H1 (cell line): Measurements from ENCODE around the gene UGGT2. TPM values are rescaled to one million over a fixed set of nuclear protein-coding genes. Genes with fewer than 3 reads are reported as not detected.

Experiments used
- CTCF ChIA-PET: fragments of 300-600 bp; sonication (Branson Sonifier 250); formaldehyde crosslinking; loops from one replicate; lab custom pipeline; 2021; ENCODE audit not compliant: partially characterized antibody; lab: Charles Lee
- POLR2A ChIA-PET: fragments of 300-600 bp; sonication (Branson Sonifier 250); formaldehyde crosslinking; loops from one replicate; lab custom pipeline; 2021; ENCODE audit warnings: inconsistent platforms; ENCODE audit not compliant: partially characterized antibody; lab: Charles Lee
- DNase-seq, 2 experiments: peaks; one replicate each; pipeline versions ENCODE4 v3.0.0 to v3.0.0-alpha.2; 2010 to 2022; ENCODE audit warnings: low spot score in 2 of 2, low read depth in 1 of 2, mixed read lengths in 1 of 2
- FAIRE-seq: peaks from 2 replicates; lab custom pipeline; 2011; peaks lifted over from hg19 to GRCh38; lab: Jason Lieb, UNC
- H2AFZ ChIP-seq: 2 replicates; pipeline ENCODE4 v1.8.1; 2012; ENCODE audit warnings: low read length, inconsistent platforms
- H2AK5ac ChIP-seq: 2 replicates; pipeline ENCODE4 v1.6.1; 2013; ENCODE audit warnings: low read depth, low read length
- H2BK120ac ChIP-seq: replicated peaks from 2 replicates; pipeline ENCODE3; 2013; ENCODE audit warnings: low read depth, low read length, inconsistent platforms
- H2BK12ac ChIP-seq: 2 replicates; pipeline ENCODE4 v1.6.1; 2013; ENCODE audit warnings: low read depth, low read length
- H2BK15ac ChIP-seq: 2 replicates; pipeline ENCODE4 v1.6.1; 2013; ENCODE audit warnings: low read length
- H2BK20ac ChIP-seq: 2 replicates; pipeline ENCODE4 v1.6.1; 2013; ENCODE audit warnings: low read length
- H2BK5ac ChIP-seq: 2 replicates; pipeline ENCODE4 v1.6.1; 2013; ENCODE audit warnings: low read depth, low read length
- H3K14ac ChIP-seq: 2 replicates; pipeline ENCODE4 v1.6.1; 2013; ENCODE audit warnings: inconsistent platforms; ENCODE audit not compliant: insufficient read length
- H3K18ac ChIP-seq: 2 replicates; pipeline ENCODE4 v1.6.1; 2013; ENCODE audit warnings: low read length; ENCODE audit errors: extremely low read depth
- H3K23ac ChIP-seq: 2 replicates; pipeline ENCODE4 v1.6.1; 2013; ENCODE audit warnings: inconsistent platforms; ENCODE audit not compliant: insufficient read length
- H3K23me2 ChIP-seq: 2 replicates; pipeline ENCODE4 v1.6.1; 2013; ENCODE audit warnings: low read depth, low read length
- H3K27ac ChIP-seq: 2 replicates; pipeline ENCODE4 v1.6.1; 2011; ENCODE audit warnings: low read depth, low read length, inconsistent platforms
- H3K27me3 ChIP-seq, 4 experiments: replicated peaks in 1 of 4; 1 replicate in 1 of 4; 2 replicates in 3 of 4; pipeline versions ENCODE4 v1.6.1 to v1.8.1; 2011 to 2013; ENCODE audit warnings: low read length in 3 of 4, mild to moderate bottlenecking in 3 of 4, inconsistent platforms in 2 of 4, mixed read lengths in 2 of 4, moderate library complexity in 1 of 4; ENCODE audit not compliant: control insufficient read depth in 3 of 4, insufficient read depth in 3 of 4; ENCODE audit errors: extremely low read depth in 1 of 4
- H3K36me3 ChIP-seq, 4 experiments: 2 replicates each; pipeline versions ENCODE4 v1.6.1 to v1.8.1; 2011 to 2013; ENCODE audit warnings: mild to moderate bottlenecking in 4 of 4, low read length in 3 of 4, moderate library complexity in 2 of 4, control low read depth in 1 of 4, inconsistent platforms in 1 of 4; ENCODE audit not compliant: insufficient read depth in 4 of 4, control insufficient read depth in 2 of 4
- H3K4ac ChIP-seq: replicated peaks from 2 replicates; pipeline ENCODE3; 2013; ENCODE audit warnings: low read length, low read depth, mixed read lengths, inconsistent platforms; ENCODE audit not compliant: insufficient read length
- H3K4me1 ChIP-seq, 4 experiments: replicated peaks in 1 of 4; 1 replicate in 1 of 4; 2 replicates in 3 of 4; pipeline versions ENCODE4 v1.6.1 to v1.8.1; 2011 to 2013; ENCODE audit warnings: low read length in 3 of 4, inconsistent platforms in 2 of 4, mixed read lengths in 1 of 4; ENCODE audit not compliant: insufficient read depth in 4 of 4, control insufficient read depth in 3 of 4
- H3K4me2 ChIP-seq, 2 experiments: 2 replicates each; pipeline versions ENCODE4 v1.6.1 to v1.8.1; 2011 to 2013; ENCODE audit warnings: low read depth in 2 of 2, low read length in 2 of 2, control low read depth in 1 of 2, inconsistent platforms in 1 of 2, mild to moderate bottlenecking in 1 of 2; ENCODE audit not compliant: insufficient read depth in 1 of 2
- H3K4me3 ChIP-seq, 4 experiments: fragments of 200-600, 300-600 bp in 1 of 4; sonication (generic), shearing (Covaris generic), sonication (Bioruptor Twin) in 1 of 4; 2 replicates each; pipeline versions ENCODE4 v1.5.1 to v1.8.1; 2011 to 2016; ENCODE audit warnings: low read length in 4 of 4, low read depth in 3 of 4, control low read depth in 2 of 4, inconsistent platforms in 2 of 4, mild to moderate bottlenecking in 2 of 4, mixed read lengths in 1 of 4, moderate library complexity in 1 of 4; ENCODE audit not compliant: insufficient read depth in 2 of 4; ENCODE audit errors: extremely low read depth in 1 of 4
- H3K56ac ChIP-seq: replicated peaks from 2 replicates; pipeline ENCODE3; 2013; ENCODE audit warnings: low read depth, mild to moderate bottlenecking, mixed read lengths, low read length, inconsistent platforms; ENCODE audit not compliant: insufficient read length
- H3K79me1 ChIP-seq: 2 replicates; pipeline ENCODE4 v1.6.1; 2013; ENCODE audit warnings: low read depth, low read length, control low read depth
- H3K79me2 ChIP-seq, 2 experiments: 2 replicates each; pipeline versions ENCODE4 v1.6.1 to v1.8.1; 2012 to 2013; ENCODE audit warnings: low read length in 2 of 2, mild to moderate bottlenecking in 2 of 2, inconsistent platforms in 1 of 2; ENCODE audit not compliant: insufficient read depth in 2 of 2, control insufficient read depth in 1 of 2
- H3K9ac ChIP-seq, 4 experiments: replicated peaks in 1 of 4; 1 replicate in 1 of 4; 2 replicates in 3 of 4; pipeline versions ENCODE4 v1.6.1 to v1.8.1; 2011 to 2013; ENCODE audit warnings: low read depth in 3 of 4, low read length in 3 of 4, control low read depth in 2 of 4, mild to moderate bottlenecking in 2 of 4, moderate library complexity in 2 of 4, inconsistent platforms in 1 of 4; ENCODE audit errors: extremely low read depth in 1 of 4
- H3K9me3 ChIP-seq, 2 experiments: 2 replicates each; pipeline versions ENCODE4 v1.6.1 to v1.8.1; 2012 to 2013; ENCODE audit warnings: mild to moderate bottlenecking in 2 of 2, moderate library complexity in 2 of 2, control low read depth in 1 of 2, inconsistent platforms in 1 of 2, low read depth in 1 of 2, low read length in 1 of 2, mixed read lengths in 1 of 2; ENCODE audit not compliant: insufficient read depth in 2 of 2
- H4K20me1 ChIP-seq, 2 experiments: replicated peaks in 1 of 2; 2 replicates each; pipeline versions ENCODE3 to v1.8.1; 2011 to 2013; ENCODE audit warnings: inconsistent platforms in 2 of 2, low read length in 2 of 2, mild to moderate bottlenecking in 1 of 2; ENCODE audit not compliant: insufficient read depth in 2 of 2, control insufficient read depth in 1 of 2
- H4K5ac ChIP-seq: 2 replicates; pipeline ENCODE4 v1.6.1; 2013; ENCODE audit warnings: low read length, low read depth, mixed read lengths, inconsistent platforms; ENCODE audit not compliant: insufficient read length
- H4K8ac ChIP-seq: 2 replicates; pipeline ENCODE4 v1.8.0; 2013; ENCODE audit warnings: mild to moderate bottlenecking, moderate library complexity, low read length, inconsistent platforms; ENCODE audit not compliant: insufficient read depth; ENCODE audit errors: extremely low read depth
- H4K91ac ChIP-seq: replicated peaks from 2 replicates; pipeline ENCODE3; 2013; ENCODE audit warnings: low read length, mixed read lengths, inconsistent platforms; ENCODE audit not compliant: insufficient read length
- CREB1 ChIP-seq: IDR thresholded peaks from 2 replicates; pipeline ENCODE4 v1.6.1; 2012; ENCODE audit warnings: inconsistent platforms
- KDM4A ChIP-seq: IDR thresholded peaks from one replicate; pipeline ENCODE4 v1.7.1; 2012; ENCODE audit warnings: low read depth, mild to moderate bottlenecking, moderate library complexity, low read length, inconsistent platforms; ENCODE audit not compliant: severe bottlenecking
- WGBS, 2 experiments: shearing (Covaris generic) in 1 of 2; methylation state at CpG; one replicate each; pipeline versions ENCODE4 v1.1.6 to v1.1.7; 2013 to 2015; ENCODE audit warnings: low lambda C conversion rate in 2 of 2, mixed read lengths in 2 of 2, inconsistent platforms in 1 of 2, low coverage in 1 of 2, missing lambda C conversion rate in 1 of 2; ENCODE audit not compliant: insufficient replicate concordance in 2 of 2, insufficient coverage in 1 of 2, insufficient read length in 1 of 2; ENCODE audit errors: extremely low coverage in 1 of 2, missing lambda C conversion rate in 1 of 2; 5-methylcytosine and 5-hydroxymethylcytosine counted together
- polyA plus RNA-seq, 7 experiments: library from polyadenylated mRNA; depleted of rRNA in 3 of 7; stranded (reverse) in 5 of 7; unstranded in 2 of 7; fragments of >200 nt in 5 of 7; fragments of 200-250 nt in 2 of 7; gene quantifications; 1 replicate in 5 of 7; 2 replicates in 1 of 7; 4 replicates in 1 of 7; pipeline versions ENCODE4 v1.2.1 to v1.2.3, GENCODE V29; 2011 to 2013; ENCODE audit warnings: missing spikeins in 2 of 7, mixed read lengths in 2 of 7
- total RNA-seq: library from RNA; stranded (reverse); fragmentation: NEBNext Ultra II Directional; extraction: Animal tissue kit (Norgen Biotek cat#: 25700); gene quantifications from 2 replicates; pipeline ENCODE4 v1.2.1, GENCODE V29; 2021

Gene UGGT2
- total and polyA plus RNA-seq, 2 of the 8 experiments (the other 6 are each of a cell fraction or from before 2014, with no cell fraction given), result 5.9 to 25.1 TPM

- CTCF ChIA-PET, result no interaction called here
These were observed 273.7 kb downstream of the UGGT2 start for GRCh38 chr13:95779522-95779921.

More at GRCh38 chr13:95779522-95779921, 273.7 kb downstream of the UGGT2 start:
- Histone ChIP-seq H3K36me3 (no peaks in the 10 kb centered on the region; a peak in 1 of 8 replicates), H2AK5ac (no peak overlapping the region), H2BK120ac (no peak overlapping the region), H2BK5ac (no peak overlapping the region), H3K27me3 (no peaks in the 10 kb centered on the region), H4K91ac (no peak overlapping the region)
- 93% methylated on average over 1 of the region's 1 CpG; no CpG with 5 or more reads in 1 of the 2 experiments for WGBS, 2 experiments
- TF ChIP-seq KDM4A, result no peak
- TF ChIP-seq CREB1, result no peak
- TF ChIP-seq, all 59 proteins: peak for 0
- Histone ChIP-seq H3K79me2 (no peaks in the 10 kb centered on the region), H4K20me1 (no peaks in the 10 kb centered on the region), H4K8ac (no peak overlapping the region), H3K14ac (no peak overlapping the region), H3K9me3 (no peaks in the 10 kb centered on the region), H3K9ac (no peak overlapping the region), H3K4me1 (no peaks in the 10 kb centered on the region), H3K27ac (no peak overlapping the region), H2BK15ac (no peak overlapping the region), H3K18ac (no peak overlapping the region), H3K4ac (no peak overlapping the region), H4K5ac (no peak overlapping the region), H2BK20ac (no peak overlapping the region), H3K4me2 (no peak overlapping the region), H3K23ac (no peak overlapping the region), H2AFZ (no peak overlapping the region), H3K4me3 (no peak overlapping the region), H2BK12ac (no peak overlapping the region), H3K79me1 (no peaks in the 10 kb centered on the region), H3K23me2 (no peaks in the 10 kb centered on the region), H3K56ac (no peak overlapping the region)
- DNase-seq (no peak), FAIRE-seq (no peak)
- POLR2A ChIA-PET, result no interaction called here
